ENCODE results near the gene VDAC1. TPM values are rescaled to one million over a fixed set of nuclear protein-coding genes. Genes with fewer than 3 reads are reported as not detected.

Gene VDAC1
- total and polyA plus RNA-seq, 2 of the 8 experiments (the other 6 are each of a cell fraction or from before 2014, with no cell fraction given), result 111 to 301 TPM

GRCh38 chr5:133985540-133986180, 19.1 kb downstream of the VDAC1 start:
- no peak for DNase-seq (ENCODE audit: low read depth in 1 of 2, low spot score in 2 of 2)
- Histone ChIP-seq H2BK120ac (replicated peaks; ENCODE audit: low read depth, low read length) (no peak overlapping the region), H3K27me3 (replicated peaks in 1 of 4; ENCODE audit: control insufficient read depth in 3 of 4, extremely low read depth in 1 of 4, insufficient read depth in 3 of 4, low read length in 3 of 4) (no peaks in the 10 kb centered on the region), H3K4me3 (ENCODE audit: extremely low read depth in 1 of 4, insufficient read depth in 2 of 4, low read depth in 3 of 4, low read length in 4 of 4) (no peak overlapping the region), H3K9me3 (ENCODE audit: insufficient read depth in 2 of 2, low read depth in 1 of 2, low read length in 1 of 2) (no peaks in the 10 kb centered on the region), H3K79me2 (ENCODE audit: control insufficient read depth in 1 of 2, insufficient read depth in 2 of 2, low read length in 2 of 2) (peaks cover 4 to 19% of the 10 kb centered on the region in 2 experiments; a peak in 2 of 4 replicates), H3K4me1 (replicated peaks in 1 of 4; ENCODE audit: control insufficient read depth in 3 of 4, insufficient read depth in 4 of 4, low read length in 3 of 4) (no peaks in the 10 kb centered on the region), H3K18ac (ENCODE audit: extremely low read depth, low read length) (no peak overlapping the region), H3K79me1 (ENCODE audit: low read depth, low read length) (peaks cover 9% of the 10 kb centered on the region), H3K4ac (replicated peaks; ENCODE audit: insufficient read length, low read depth, low read length) (no peak overlapping the region), H2BK12ac (ENCODE audit: low read depth, low read length) (no peak overlapping the region), H2BK20ac (ENCODE audit: low read length) (no peak overlapping the region), H4K5ac (ENCODE audit: insufficient read length, low read depth, low read length) (no peak overlapping the region), H4K8ac (ENCODE audit: extremely low read depth, insufficient read depth, low read length) (no peak overlapping the region), H3K27ac (ENCODE audit: low read depth, low read length) (no peak overlapping the region), H3K9ac (replicated peaks in 1 of 4; ENCODE audit: extremely low read depth in 1 of 4, low read depth in 3 of 4, low read length in 3 of 4) (no peak overlapping the region), H3K56ac (replicated peaks; ENCODE audit: insufficient read length, low read depth, low read length) (no peak overlapping the region), H2BK5ac (ENCODE audit: low read depth, low read length) (no peak overlapping the region), H3K23me2 (ENCODE audit: low read depth, low read length) (no peaks in the 10 kb centered on the region), H2AFZ (ENCODE audit: low read length) (no peak overlapping the region), H4K91ac (replicated peaks; ENCODE audit: insufficient read length, low read length) (no peak overlapping the region), H3K4me2 (ENCODE audit: insufficient read depth in 1 of 2, low read depth in 2 of 2, low read length in 2 of 2) (no peak overlapping the region), H3K23ac (ENCODE audit: insufficient read length) (no peak overlapping the region), H2AK5ac (ENCODE audit: low read depth, low read length) (no peak overlapping the region), H2BK15ac (ENCODE audit: low read length) (no peak overlapping the region), H4K20me1 (replicated peaks in 1 of 2; ENCODE audit: control insufficient read depth in 1 of 2, insufficient read depth in 2 of 2, low read length in 2 of 2) (peaks cover 6 to 23% of the 10 kb centered on the region in 2 experiments), H3K14ac (ENCODE audit: insufficient read length) (no peak overlapping the region), H3K36me3 (ENCODE audit: control insufficient read depth in 2 of 4, insufficient read depth in 4 of 4, low read length in 3 of 4) (peaks cover 21 to 73% (median 51%) of the 10 kb centered on the region in 4 experiments)
- POLR2A ChIA-PET (ENCODE audit: partially characterized antibody), result no interaction called here
- WGBS, 2 experiments (ENCODE audit: extremely low coverage in 1 of 2, insufficient coverage in 1 of 2, insufficient read length in 1 of 2, insufficient replicate concordance in 2 of 2, low coverage in 1 of 2, low lambda C conversion rate in 2 of 2, missing lambda C conversion rate in 1 of 2), result 88% methylated on average over 3 of the region's 3 CpGs; no CpG with 5 or more reads in 1 of the 2 experiments
- FAIRE-seq, result no peak
- CTCF ChIA-PET (ENCODE audit: partially characterized antibody), result interaction anchor here (1.2 to 15.5 kb wide), 3 partner anchors 11 to 31 kb away, joined by 3 to 160 read pairs (median 3); no protein-coding TSS in a partner anchor
- TF ChIP-seq RFX5 (IDR thresholded peaks at IDR 0.05; ENCODE audit: borderline replicate concordance, low read depth, low read length), result no peak
- no peak for TF ChIP-seq ASH2L (IDR thresholded peaks at IDR 0.05; ENCODE audit: low read length)
- TF ChIP-seq TAF7 (optimal IDR thresholded peaks at IDR 0.05; ENCODE audit: borderline replicate concordance, low read depth, low read length), result no peak
- TF ChIP-seq SUZ12 (IDR thresholded peaks at IDR 0.05; ENCODE audit: low read length), result no peak
- no peak for TF ChIP-seq BRCA1 (IDR thresholded peaks at IDR 0.05; ENCODE audit: low read depth, low read length)
- no peak for TF ChIP-seq SIRT6 (IDR thresholded peaks at IDR 0.05; ENCODE audit: low read length)
- no peak for TF ChIP-seq SRF (IDR thresholded peaks at IDR 0.05; ENCODE audit: low read depth, low read length)
- no peak for TF ChIP-seq RAD21 (IDR thresholded peaks at IDR 0.05 in 1 of 2, conservative IDR thresholded peaks at IDR 0.05 in 1 of 2; ENCODE audit: low read depth in 2 of 2, low read length in 2 of 2)
- TF ChIP-seq RNF2 (IDR thresholded peaks at IDR 0.05; ENCODE audit: borderline replicate concordance, low read depth, low read length, missing control alignments, poor library complexity, severe bottlenecking), result no peak
- TF ChIP-seq CEBPB (IDR thresholded peaks at IDR 0.05; ENCODE audit: low read depth, low read length), result no peak
- TF ChIP-seq TEAD4 (IDR thresholded peaks at IDR 0.05; ENCODE audit: low read depth, low read length), result no peak
- no peak for TF ChIP-seq KDM5A (IDR thresholded peaks at IDR 0.05; ENCODE audit: low read length)
- no peak for TF ChIP-seq FOSL1 (IDR thresholded peaks at IDR 0.05; ENCODE audit: insufficient read depth, low read depth, low read length)

Data from H1 (cell line).